ENCODE data around the gene CABP1.

DNA sequence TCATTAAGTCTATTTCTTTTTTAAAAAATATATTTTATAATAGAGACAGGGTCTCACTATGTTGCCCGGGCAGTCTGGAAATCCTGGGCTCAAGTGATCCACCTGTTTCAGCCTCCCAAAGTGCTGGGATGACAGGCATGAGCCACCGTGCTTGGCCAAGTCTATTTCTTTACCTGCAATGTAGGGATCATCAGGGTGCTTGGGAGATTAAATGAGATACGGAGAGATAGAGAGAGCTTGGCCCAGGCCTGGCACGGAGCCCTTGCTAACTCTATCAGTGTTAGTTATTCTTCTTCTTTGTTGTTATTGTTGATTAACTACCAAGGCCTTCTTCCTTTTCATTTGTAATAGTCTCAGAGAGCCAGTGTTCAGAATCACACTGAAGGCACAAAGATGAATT lies 3.1 kb downstream of the CABP1 start:
- TF ChIP-seq CTCF (IDR thresholded peaks at IDR 0.05) (no peak), EZH2 (IDR thresholded peaks at IDR 0.05; ENCODE audit: borderline replicate concordance, insufficient read depth, low read depth, low read length, poor library complexity, severe bottlenecking) (no peak)

Measured in B cell (primary cell).